IPS-11a (cell line): ENCODE measurements around the gene LUZP1.

Experiments used
- H3K4me3 ChIP-seq: one replicate; pipeline ENCODE4 v1.5.1; 2013; ENCODE audit warnings: low read depth, low read length, control low read depth

LUZP1 gene

GRCh38 chr1:23156940-23157339, 11.7 kb downstream of the LUZP1 start:
- H3K4me3 ChIP-seq: no peak overlapping the region

GRCh38 chr1:23152966-23153684, 15.5 kb downstream of the LUZP1 start:
- no peak overlapping the region for H3K4me3 ChIP-seq

GRCh38 chr1:23150742-23151141, 17.9 kb downstream of the LUZP1 start:
- no peak overlapping the region for H3K4me3 ChIP-seq

GRCh38 chr1:23150125-23150524, 18.5 kb downstream of the LUZP1 start:
- no peak overlapping the region for H3K4me3 ChIP-seq

- no peak overlapping the region for H3K4me3 ChIP-seq
Observed at GRCh38 chr1:23149114-23149513, 19.5 kb downstream of the LUZP1 start.

GRCh38 chr1:23148084-23148483, 20.6 kb downstream of the LUZP1 start:
- H3K4me3 ChIP-seq: no peak overlapping the region

GRCh38 chr1:23140940-23141596, 27.6 kb downstream of the LUZP1 start:
- H3K4me3 ChIP-seq: no peak overlapping the region

- no peak overlapping the region for H3K4me3 ChIP-seq
Observed at GRCh38 chr1:23135268-23135667, 33.4 kb downstream of the LUZP1 start.

- no peak overlapping the region for H3K4me3 ChIP-seq
Observed at GRCh38 chr1:23134055-23134454, 34.6 kb downstream of the LUZP1 start.

- no peak overlapping the region for H3K4me3 ChIP-seq
Observed at GRCh38 chr1:23133587-23133986, 35.1 kb downstream of the LUZP1 start.

- H3K4me3 ChIP-seq: no peak overlapping the region
Observed at GRCh38 chr1:23132033-23132432, 36.6 kb downstream of the LUZP1 start.

- H3K4me3 ChIP-seq: no peak overlapping the region
Observed at GRCh38 chr1:23129846-23130245, 38.8 kb downstream of the LUZP1 start.

GRCh38 chr1:23126801-23127200, 41.9 kb downstream of the LUZP1 start:
- H3K4me3 ChIP-seq: no peak overlapping the region

GRCh38 chr1:23126200-23126599, 42.5 kb downstream of the LUZP1 start:
- no peak overlapping the region for H3K4me3 ChIP-seq

- no peak overlapping the region for H3K4me3 ChIP-seq
Observed at GRCh38 chr1:23125489-23125888, 43.2 kb downstream of the LUZP1 start.

- H3K4me3 ChIP-seq: no peak overlapping the region
Observed at GRCh38 chr1:23124259-23125026, 44.2 kb downstream of the LUZP1 start.

- no peak overlapping the region for H3K4me3 ChIP-seq
Observed at GRCh38 chr1:23123528-23123927, 45.1 kb downstream of the LUZP1 start.

- H3K4me3 ChIP-seq: no peak overlapping the region
Observed at GRCh38 chr1:23122796-23123195, 45.9 kb downstream of the LUZP1 start.

GRCh38 chr1:23122023-23122748, 46.5 kb downstream of the LUZP1 start:
- no peak overlapping the region for H3K4me3 ChIP-seq

- H3K4me3 ChIP-seq: no peak overlapping the region
Observed at GRCh38 chr1:23120383-23120782, 48.3 kb downstream of the LUZP1 start.
